HAP-1 (cell line): ENCODE measurements around the gene COMT.

Source experiments
- DNase-seq, 2 experiments: peaks; one replicate each; pipeline ENCODE4 v3.0.0-alpha.2; 2016 to 2020; ENCODE audit warnings: low spot score in 2 of 2
- H3K27me3 ChIP-seq: fragments of 250-450 bp; sonication (Bioruptor Pico); 2 replicates; pipeline ENCODE4 v1.5.1; 2020; ENCODE audit warnings: low read depth, mild to moderate bottlenecking, moderate library complexity
- H3K36me3 ChIP-seq: fragments of 250-450 bp; sonication (Bioruptor Pico); replicated peaks from 2 replicates; pipeline ENCODE4 v1.5.1; 2020; ENCODE audit warnings: mild to moderate bottlenecking
- H3K4me1 ChIP-seq: fragments of 250-450 bp; sonication (Bioruptor Pico); 2 replicates; pipeline ENCODE4 v1.5.1; 2020; ENCODE audit warnings: mild to moderate bottlenecking
- H3K4me3 ChIP-seq: fragments of 250-450 bp; sonication (Bioruptor Pico); 2 replicates; pipeline ENCODE4 v1.5.1; 2020; ENCODE audit warnings: mild to moderate bottlenecking, moderate library complexity
- H3K9me3 ChIP-seq: fragments of 250-450 bp; sonication (Bioruptor Pico); 2 replicates; pipeline ENCODE4 v1.5.1; 2020; ENCODE audit warnings: mild to moderate bottlenecking, moderate library complexity
- in situ Hi-C: fragments of 300-500 bp; cut with MboI; formaldehyde crosslinking; loops from 3 replicates; pipeline ENCODE4 v1.14.3; 2020; ENCODE audit warnings: low sequenced_read_pairs, inconsistent platforms, mixed read lengths

COMT gene

DNA sequence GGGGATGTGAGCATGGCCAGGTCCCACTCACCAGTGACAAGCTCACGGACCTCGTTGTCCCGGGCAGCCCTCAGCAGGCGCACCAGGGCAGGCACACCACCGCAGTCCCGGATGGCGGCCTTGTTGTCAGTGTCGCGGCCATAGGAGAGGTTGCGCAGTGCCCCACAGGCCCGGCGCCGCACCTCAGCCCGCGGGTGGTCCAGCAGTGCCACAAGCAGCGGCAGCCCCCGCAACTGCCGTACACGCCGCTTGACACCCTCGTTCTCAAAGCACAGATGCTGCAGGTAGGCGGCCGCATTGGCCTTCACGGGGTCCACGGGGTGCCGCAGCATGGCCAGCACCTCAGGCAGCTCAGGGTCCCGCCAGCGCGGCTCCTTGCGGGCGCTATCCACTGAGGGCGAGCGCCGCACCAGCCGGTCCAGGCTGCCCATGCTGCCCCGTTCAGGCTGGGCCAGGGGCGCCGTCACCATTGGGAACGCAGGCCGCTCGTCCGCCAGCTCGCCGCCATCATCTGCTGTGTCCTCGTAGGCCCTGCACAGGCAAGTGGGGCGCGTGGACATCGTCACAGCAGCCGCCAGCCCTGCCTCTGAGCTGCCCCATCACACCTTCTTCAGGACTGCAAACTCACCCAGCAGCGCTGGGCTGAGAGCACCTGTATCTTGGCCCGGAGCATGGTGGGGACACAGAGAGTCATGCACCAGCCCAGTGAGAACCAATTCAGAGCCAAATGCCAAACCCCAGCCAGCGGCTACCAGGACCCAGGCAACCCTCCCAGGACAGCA is 38.3 kb downstream of the COMT start:
- no peaks in the 10 kb centered on the region for H3K9me3 ChIP-seq
- no peaks in the 10 kb centered on the region for H3K27me3 ChIP-seq
- H3K4me3 ChIP-seq = no peak overlapping the region
- in situ Hi-C loops = no loop called here
- H3K4me1 ChIP-seq = no peaks in the 10 kb centered on the region
- no peak for DNase-seq
- H3K36me3 ChIP-seq = 0 out of 2 replicates have a peak, but pooled peaks cover 3% of the 10 kb centered on the region

DNA sequence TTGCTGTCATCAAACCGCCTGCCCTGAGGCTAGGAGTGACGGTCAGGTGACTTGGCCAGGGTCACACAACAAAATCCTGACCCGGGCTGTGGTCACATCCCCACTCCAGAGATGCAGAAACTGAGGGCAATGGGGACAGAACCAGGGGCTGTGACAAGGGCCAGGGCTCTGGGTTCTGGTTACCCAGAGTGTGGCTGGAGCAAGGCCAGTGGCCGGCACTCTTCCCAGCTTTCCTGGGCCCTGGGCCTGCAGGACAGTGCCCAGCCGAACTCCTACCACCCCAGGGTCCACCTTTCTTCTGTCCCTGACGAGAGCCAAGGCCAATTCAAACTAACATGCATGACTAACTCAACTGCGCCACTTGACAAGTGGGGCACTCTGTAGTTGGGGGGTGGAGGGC is 39.2 kb downstream of the COMT start:
- Histone ChIP-seq H3K36me3 (0 out of 2 replicates have a peak, but pooled peaks cover 3% of the 10 kb centered on the region), H3K4me1 (no peaks in the 10 kb centered on the region), H3K9me3 (no peaks in the 10 kb centered on the region), H3K27me3 (no peaks in the 10 kb centered on the region), H3K4me3 (no peak overlapping the region)
- no peak for DNase-seq
- in situ Hi-C loops = no loop called here

DNA sequence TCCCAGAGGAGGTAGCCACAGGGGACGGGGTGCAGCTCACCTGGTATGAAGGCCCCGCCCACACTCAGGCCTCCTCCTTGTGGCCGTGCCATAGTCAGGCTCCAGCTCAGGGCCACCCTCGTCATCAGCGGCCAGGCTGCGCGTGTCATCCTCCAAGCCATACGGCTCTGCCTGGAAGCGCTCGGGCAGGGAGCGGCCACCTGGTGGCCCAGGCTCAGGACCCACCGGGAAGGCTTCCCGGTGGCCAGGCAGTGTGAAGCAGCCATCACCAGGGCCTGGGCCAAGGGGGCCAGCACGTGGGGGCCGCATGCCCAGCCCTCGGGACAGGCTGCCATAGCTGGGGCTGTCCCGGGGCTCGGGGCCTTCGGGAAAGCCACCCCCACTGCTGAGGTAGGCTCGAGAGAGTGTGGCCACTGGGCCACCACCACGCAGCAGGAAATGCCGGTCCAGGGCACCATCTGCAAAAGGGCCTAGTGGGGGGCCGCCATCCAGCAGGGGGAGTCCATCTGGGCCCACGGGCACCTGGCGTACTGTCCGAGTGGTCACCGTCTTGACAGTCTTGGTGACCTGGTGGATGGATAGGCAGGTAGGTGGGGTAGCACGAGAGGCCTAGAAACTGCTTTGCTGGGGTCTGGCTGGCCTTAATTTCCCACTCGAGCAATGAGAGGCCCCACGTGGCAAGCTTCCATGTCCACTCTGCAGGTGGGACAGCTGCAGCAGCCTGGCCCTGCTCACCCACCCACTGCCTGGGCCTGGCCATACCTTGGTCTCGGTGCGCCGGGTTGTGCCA is 39.8 kb downstream of the COMT start:
- H3K27me3 ChIP-seq = no peaks in the 10 kb centered on the region
- no peak for DNase-seq
- no peaks in the 10 kb centered on the region for H3K9me3 ChIP-seq
- in situ Hi-C loops = no loop called here
- no peak overlapping the region for H3K4me3 ChIP-seq
- 0 out of 2 replicates have a peak, but pooled peaks cover 3% of the 10 kb centered on the region for H3K36me3 ChIP-seq
- peaks cover 3% of the 10 kb centered on the region for H3K4me1 ChIP-seq

DNA sequence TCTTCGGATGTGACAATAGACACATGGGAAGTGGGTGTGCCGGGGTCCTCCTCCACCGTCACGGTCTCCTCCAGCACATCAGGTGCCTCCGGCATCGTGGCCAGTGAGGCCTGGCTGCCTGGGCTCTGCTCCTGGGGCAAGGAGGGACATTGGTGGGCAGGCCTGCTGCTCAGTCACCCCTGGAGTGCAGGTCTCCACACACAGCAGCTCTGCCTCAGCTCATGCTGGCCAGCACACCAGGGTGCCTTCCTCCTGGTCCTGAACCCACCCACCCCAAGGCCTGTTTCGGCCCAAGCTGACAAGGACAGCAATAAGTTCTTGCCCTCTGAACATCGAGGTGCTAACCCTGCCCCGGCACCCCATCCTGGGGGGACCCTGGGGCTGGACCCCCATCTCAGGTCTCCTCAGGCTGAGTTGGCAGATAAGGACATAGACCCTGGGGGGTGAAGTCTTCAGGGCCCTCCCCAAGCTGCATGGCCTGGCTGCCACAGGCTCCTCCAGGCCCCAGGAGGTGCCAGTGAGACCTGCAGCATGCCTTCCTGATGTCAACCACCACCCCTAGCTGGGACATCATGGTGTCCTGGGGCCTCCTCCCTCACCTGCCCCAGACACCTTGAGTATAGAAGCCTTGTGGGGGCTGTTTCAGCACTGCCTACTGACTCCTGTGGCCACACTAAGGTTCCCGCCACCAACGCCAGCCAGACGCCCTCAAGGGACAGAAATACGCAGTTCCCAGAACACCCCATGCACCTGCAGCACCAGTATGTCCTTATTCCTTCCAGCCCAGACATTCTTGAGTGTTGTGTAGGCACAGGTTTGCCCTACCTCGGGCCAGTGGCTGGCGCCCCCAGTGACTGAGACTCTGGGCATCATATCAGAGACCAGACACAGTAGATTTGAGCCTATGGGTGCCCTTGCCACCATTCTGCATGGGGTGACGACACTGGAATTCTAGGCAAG is 40.7 kb downstream of the COMT start:
- DNase-seq = no peak
- in situ Hi-C loops = no loop called here
- Histone ChIP-seq H3K36me3 (0 out of 2 replicates have a peak, but pooled peaks cover 3% of the 10 kb centered on the region), H3K9me3 (no peaks in the 10 kb centered on the region), H3K4me3 (no peak overlapping the region), H3K27me3 (no peaks in the 10 kb centered on the region), H3K4me1 (peaks cover 3% of the 10 kb centered on the region)

DNA sequence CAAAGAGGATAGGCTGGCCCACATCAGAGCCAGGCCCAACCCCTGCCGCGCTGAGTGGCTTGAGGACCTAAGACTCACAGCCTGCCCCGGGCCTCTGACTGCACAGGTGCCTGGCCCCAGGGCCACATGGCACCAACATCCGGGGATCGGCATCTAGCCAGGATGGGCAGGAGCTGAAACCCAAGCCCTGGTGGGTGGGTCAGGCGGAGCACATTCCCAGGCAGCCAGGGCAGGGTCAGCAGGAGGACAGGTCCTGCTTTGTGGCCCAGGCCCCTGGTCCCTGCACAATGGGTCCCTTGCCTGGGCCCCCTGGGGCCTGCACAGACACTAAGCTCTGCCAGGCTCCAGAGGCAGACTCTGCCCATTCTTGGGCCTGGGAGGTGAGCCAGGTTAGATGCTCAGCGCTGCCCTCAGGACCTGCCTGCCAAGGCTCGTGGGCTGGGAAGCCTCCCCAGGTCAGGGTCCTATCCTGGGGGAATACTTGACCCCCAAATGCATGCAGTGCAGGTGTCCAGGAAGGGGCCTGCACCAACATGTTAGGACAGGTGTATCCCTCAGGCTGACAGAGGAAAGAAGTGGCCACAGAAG is 41.5 kb downstream of the COMT start:
- in situ Hi-C loops = no loop called here
- Histone ChIP-seq H3K9me3 (no peaks in the 10 kb centered on the region), H3K4me3 (no peak overlapping the region), H3K4me1 (peaks cover 3% of the 10 kb centered on the region), H3K27me3 (no peaks in the 10 kb centered on the region), H3K36me3 (0 out of 2 replicates have a peak, but pooled peaks cover 3% of the 10 kb centered on the region)
- DNase-seq = no peak

DNA sequence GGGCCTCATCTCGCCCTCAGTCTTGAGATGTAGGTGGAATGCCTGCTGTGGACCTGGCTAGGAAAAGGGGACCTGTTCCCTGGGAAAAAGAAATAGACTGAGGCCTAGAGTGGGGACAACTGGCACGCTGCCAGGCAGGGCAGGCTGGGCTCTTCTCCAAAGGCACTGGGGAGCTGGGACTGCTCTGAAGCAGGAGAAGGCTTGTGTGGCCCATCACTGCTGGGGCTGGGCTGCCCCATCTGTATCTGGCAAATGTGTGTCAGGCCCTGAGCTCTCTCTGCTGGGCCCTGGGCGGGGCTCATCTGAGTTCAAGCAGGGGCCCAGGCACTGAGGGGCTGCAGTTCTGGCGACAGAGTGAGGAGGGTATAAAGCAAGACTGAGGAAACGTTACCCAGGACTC is 42.2 kb downstream of the COMT start:
- Histone ChIP-seq H3K27me3 (no peaks in the 10 kb centered on the region), H3K9me3 (no peaks in the 10 kb centered on the region), H3K4me1 (peaks cover 3% of the 10 kb centered on the region), H3K4me3 (no peak overlapping the region), H3K36me3 (0 out of 2 replicates have a peak, but pooled peaks cover 3% of the 10 kb centered on the region)
- no peak for DNase-seq
- in situ Hi-C loops = no loop called here

DNA sequence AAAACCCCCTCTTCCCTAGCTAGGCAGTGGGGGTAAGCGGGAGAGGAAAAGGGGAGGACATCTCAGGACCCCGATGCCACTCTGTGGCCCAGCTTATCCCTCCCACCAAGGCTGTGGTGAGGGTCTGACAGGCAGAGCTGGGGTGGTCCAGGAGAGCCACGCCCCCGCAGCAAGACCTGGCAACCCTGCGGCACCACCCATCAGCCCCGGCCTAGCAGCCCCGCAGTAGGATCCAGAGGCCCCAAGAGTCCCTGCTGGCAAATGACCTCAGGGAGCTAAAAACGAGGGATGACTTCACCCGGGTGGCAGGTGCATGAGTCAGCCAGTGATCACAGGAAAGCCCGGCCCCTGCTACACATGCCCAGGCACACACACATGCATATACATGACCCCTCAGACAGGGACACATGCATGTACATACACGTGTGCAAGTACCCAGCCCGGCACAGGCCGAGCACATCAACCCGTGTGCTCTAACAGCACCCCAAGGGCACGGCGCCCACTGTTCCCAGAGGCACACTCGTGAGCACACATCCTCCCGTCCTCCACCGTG is 42.7 kb downstream of the COMT start:
- Histone ChIP-seq H3K9me3 (no peaks in the 10 kb centered on the region), H3K4me1 (peaks cover 3% of the 10 kb centered on the region), H3K36me3 (0 out of 2 replicates have a peak, but pooled peaks cover 3% of the 10 kb centered on the region), H3K27me3 (no peaks in the 10 kb centered on the region), H3K4me3 (no peak overlapping the region)
- no peak for DNase-seq
- in situ Hi-C loops = no loop called here

DNA sequence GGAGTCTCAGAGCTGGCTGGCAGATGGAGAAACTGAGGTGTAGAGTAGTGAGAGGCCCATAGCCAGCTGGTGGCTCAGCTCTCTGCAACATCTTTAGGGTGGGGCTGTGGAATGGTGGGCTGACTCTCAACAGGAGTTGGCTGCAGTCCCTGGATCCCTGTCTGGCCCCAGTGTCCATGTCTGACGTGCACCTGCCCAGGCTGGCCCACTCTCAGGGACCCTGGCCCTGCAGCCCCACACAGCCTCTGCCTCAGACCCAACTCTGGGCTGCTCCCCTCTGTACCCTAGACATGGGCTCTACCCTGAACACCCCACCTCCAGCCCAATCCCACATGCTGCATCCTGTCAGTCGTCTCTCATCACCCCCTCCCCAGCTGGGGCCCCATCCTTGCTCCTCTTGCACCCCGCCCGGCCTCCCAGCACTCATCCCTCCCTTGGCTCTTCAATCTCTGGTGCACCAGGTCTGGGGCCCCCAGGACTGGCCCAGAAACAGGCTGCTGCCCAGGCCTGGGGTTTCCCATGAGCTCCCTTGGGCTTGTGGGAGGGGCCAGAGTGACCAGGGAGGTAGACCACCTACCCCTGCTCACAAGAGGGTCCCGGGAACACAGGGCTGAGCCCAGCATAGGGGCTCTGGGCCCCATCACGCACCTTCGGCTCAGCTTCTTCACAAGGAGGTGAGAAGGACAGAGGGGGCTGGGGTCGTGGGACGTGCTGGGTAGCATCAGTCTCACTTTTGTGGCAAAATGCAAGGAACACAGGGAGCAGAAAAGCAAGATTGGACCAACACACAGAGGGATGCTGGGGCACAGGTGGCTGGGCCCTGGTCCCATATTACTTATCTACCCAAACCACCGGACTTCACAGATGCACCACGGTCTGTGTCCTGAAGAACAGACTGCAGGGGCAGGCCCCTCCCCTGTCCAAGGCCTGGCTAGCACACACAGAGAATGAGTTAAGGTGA is 43.6 kb downstream of the COMT start:
- DNase-seq = no peak
- Histone ChIP-seq H3K36me3 (0 out of 2 replicates have a peak, but pooled peaks cover 3% of the 10 kb centered on the region), H3K9me3 (no peaks in the 10 kb centered on the region), H3K4me1 (peaks cover 3% of the 10 kb centered on the region), H3K4me3 (no peak overlapping the region), H3K27me3 (no peaks in the 10 kb centered on the region)
- in situ Hi-C loops = no loop called here

DNA sequence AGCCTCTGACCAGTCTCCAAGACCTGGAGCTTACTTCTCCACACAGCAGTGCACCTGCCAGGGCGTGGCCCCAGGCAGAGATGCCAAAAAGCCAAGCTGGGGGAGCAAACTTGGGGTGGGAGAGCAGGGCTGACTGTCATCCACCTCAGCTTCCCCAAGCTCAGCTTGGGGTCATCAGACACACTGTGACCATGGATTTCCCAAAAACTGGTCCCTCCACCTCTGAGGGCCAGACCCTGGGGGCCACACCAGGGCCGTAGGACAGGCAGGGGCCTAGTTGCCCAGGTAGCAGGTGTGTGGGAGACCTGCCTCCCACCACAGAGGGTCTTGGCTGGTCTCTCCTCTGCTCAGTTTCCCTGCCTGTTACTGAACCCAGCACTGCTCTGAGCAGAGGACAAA is 44.4 kb downstream of the COMT start:
- Histone ChIP-seq H3K9me3 (no peaks in the 10 kb centered on the region), H3K36me3 (0 out of 2 replicates have a peak, but pooled peaks cover 3% of the 10 kb centered on the region), H3K4me3 (peak overlapping the region; percentile 57), H3K4me1 (peaks cover 3% of the 10 kb centered on the region), H3K27me3 (no peaks in the 10 kb centered on the region)
- no peak for DNase-seq
- in situ Hi-C loops = no loop called here

DNA sequence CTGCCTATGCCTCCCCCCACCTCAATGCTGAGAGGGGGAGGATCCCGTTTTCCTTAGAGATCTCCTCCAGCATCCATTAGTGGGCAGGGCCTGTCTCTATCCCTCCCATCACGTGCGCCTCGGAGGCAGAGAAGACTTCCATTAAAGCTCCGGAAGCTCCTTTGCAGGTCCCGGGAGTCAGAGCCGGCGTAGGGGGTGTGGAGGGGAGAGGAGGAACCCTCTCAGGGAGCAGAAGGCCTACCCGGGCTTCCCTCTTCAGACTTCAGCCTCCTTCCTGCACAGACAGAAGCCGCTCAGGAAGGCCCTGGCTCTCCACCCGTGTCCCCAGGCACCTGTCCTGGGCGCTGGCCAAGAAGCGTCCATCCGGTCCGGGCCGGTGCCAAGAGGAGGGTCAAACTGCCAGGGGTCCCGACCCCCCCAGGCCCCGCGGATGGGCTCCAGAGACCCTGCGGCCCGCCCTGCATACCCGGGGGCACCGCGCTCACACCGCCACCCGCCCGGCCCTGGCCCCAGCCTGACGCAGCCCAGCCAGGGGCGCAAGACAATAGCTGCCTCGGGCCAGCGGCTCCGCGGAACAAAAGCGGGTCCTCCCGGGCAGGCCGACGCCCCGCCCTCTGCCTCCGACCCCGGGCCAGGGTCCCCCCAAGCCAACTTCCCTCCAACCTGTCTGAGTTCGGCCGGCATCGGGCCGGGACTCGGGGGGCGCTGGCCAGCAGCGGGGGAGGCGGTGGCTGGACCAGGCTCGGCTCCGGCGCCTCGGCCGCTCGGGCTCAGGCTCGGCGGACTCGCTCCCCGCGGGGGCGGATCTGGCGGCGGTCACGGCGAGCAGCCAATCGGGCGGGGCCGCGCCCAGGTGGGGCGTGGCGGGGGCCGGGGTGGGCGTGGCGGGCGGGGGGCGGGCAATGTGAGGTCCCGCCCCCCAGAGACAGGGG is 45.1 kb downstream of the COMT start:
- no peaks in the 10 kb centered on the region for H3K9me3 ChIP-seq

More for the DNA sequence above, 45.1 kb downstream of the COMT start:
- in situ Hi-C loops = no loop called here
- peak; percentile 66 to 87 for DNase-seq
- peaks cover 3% of the 10 kb centered on the region for H3K4me1 ChIP-seq
- H3K4me3 ChIP-seq = peak overlapping the region; percentile 57
- H3K36me3 ChIP-seq = no peaks in the 10 kb centered on the region
- H3K27me3 ChIP-seq = no peaks in the 10 kb centered on the region
